ENCODE results near the gene TRA2A.
"Not testable (repeated sequence)": the region's sequence is repeated elsewhere in the genome, so short reads cannot be mapped to it uniquely, and the experiment has no call there.

The TRA2A gene

GRCh38 chr7:23494009-23494408 lies 37.8 kb downstream of the TRA2A start:
- DNase-seq (ENCODE audit: low spot score), result no peak

DNA sequence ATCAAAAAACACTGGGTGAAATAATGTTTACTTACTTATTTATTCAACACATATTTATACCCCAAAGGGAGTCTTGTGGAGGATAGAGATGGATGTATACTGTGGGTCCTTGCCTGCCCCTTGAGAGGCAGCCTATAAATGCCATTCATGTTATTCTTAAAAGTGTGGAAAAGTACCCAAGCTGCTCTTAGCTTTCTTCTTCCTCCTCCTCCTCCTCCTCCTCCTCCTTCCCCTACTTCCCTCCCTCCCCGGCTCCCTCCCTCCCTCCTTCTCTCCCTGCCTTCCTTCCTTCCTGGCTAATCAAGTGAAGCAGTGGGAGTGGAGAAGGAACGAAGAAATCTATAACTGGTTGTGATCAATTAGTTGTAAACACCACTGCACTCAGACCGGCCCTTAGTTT lies 40.3 kb downstream of the TRA2A start:
- DNase-seq (ENCODE audit: low spot score), result no peak

DNA sequence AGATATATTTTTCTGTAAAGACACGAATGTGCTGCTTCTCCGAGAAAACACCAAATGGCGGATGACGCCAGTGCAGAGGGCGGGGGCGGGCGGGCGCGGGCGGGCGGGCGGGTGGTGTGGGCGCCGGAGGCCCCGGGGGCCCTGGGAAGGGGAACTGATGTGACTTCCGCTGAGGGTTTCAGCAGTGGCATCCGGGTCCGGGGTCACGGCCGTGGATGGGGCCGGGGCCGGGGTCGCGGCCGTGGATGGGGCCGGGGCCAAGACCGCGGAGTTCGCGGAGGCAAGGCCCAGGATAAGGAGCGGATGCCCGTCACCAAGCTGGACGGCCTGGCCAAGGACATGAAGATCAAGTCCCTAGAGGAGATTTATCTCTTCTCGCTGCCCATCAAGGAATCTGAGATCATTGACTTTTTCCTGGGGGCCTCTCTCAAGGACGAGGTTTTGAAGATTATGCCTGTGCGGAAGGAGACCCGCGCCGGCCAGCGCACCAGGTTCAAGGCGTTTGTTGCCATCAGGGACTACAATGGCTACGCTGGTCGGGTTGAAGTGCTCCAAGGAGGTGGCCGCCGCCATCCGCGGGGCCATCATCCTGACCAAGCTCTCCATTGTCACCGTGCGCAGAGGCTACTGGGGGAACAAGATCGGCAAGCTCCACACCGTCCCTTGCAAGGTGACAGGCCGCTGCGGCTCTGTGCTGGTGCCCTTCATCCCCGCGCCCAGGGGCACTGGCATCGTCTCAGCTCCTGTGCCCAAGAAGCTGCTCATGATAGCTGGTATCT lies 41.2 kb downstream of the TRA2A start:
- peak; percentile 39 for DNase-seq (ENCODE audit: low spot score)

GRCh38 chr7:23488714-23489113 lies 43.1 kb downstream of the TRA2A start:
- not testable (repeated sequence) for DNase-seq (ENCODE audit: low spot score)

- no peak for DNase-seq (ENCODE audit: low spot score)
Observed at GRCh38 chr7:23487670-23488069, 44.1 kb downstream of the TRA2A start.

GRCh38 chr7:23486002-23486773 lies 45.6 kb downstream of the TRA2A start:
- no peak for DNase-seq (ENCODE audit: low spot score)

GRCh38 chr7:23482686-23483085 lies 49.1 kb downstream of the TRA2A start:
- DNase-seq (ENCODE audit: low spot score), result no peak

GRCh38 chr7:23477962-23478866 lies 53.6 kb downstream of the TRA2A start:
- DNase-seq (ENCODE audit: low spot score), result no peak

DNA sequence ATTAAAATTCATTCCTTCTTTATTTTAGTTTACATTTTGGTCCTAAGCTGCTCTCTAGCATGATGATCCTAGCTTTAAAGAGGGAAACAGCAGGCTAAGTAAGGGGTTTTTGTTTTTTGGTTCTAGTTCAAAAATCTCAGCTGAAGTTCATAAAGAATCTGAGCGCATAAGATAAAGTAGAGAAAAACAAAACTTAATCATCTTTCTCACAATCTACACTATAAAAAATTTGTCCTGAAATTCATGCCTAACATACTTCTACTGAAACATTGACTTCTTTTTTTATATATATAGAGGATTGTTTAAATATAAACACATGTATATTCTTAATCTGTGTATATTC lies 54.7 kb downstream of the TRA2A start:
- no peak for DNase-seq (ENCODE audit: low spot score)

GRCh38 chr7:23476286-23477156 lies 55.3 kb downstream of the TRA2A start:
- DNase-seq (ENCODE audit: low spot score), result no peak

DNA sequence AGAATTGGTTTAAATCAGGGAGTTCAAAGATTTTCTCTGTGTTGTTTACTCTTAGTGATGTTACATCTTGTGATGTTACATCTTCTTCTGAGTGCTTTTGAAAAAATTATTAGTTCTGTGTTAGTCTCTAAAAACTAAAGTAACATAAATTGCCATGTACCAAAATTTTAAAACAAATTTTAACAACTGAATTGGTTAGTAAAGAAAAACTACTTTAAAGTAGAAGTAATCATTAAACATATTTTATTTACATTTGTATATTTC lies 56.3 kb downstream of the TRA2A start:
- DNase-seq (ENCODE audit: low spot score), result no peak

- DNase-seq (ENCODE audit: low spot score), result no peak
Observed at GRCh38 chr7:23474829-23475575, 56.8 kb downstream of the TRA2A start.

DNA sequence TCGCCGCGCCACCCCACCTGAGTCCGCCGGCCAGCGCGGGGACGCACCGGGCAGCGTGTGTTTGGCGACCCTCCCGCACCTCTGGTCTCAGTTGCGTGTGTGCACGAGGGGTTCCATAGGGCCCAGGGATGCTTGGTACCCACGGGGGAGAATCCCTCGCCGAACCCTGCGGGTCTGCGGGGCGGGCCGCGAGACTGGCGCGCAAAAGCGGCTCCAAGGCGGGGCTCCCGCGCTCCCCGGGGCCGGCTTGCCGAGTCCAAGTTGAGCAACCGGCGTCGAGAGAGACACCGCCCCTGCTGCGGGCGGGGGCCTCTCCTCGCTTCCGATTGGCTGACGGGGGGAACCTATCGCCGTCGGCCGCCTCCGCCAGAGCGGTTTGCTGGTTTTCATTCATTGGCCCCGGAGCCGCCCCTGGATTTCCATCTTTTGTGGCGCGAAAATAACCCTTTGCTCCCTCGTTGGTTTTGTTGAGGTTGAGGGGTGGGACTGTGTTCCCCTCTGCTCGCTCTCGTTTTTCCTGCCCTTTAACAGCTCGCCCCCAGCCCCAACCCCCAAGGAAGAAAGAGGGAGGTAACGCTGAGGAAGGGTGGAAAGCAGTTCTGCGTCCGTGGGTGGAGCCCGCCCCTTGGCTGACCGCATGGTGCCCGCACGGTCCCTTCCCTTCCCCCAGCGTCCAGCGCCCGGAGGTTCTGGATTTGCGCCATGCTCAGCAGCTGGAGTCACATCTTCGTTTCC lies 57.5 kb downstream of the TRA2A start:
- DNase-seq (ENCODE audit: low spot score), result no peak

- DNase-seq (ENCODE audit: low spot score), result no peak
Observed at GRCh38 chr7:23473844-23474093, 58.0 kb downstream of the TRA2A start.

- DNase-seq (ENCODE audit: low spot score), result no peak
Observed at GRCh38 chr7:23472956-23473843, 58.6 kb downstream of the TRA2A start.

DNA sequence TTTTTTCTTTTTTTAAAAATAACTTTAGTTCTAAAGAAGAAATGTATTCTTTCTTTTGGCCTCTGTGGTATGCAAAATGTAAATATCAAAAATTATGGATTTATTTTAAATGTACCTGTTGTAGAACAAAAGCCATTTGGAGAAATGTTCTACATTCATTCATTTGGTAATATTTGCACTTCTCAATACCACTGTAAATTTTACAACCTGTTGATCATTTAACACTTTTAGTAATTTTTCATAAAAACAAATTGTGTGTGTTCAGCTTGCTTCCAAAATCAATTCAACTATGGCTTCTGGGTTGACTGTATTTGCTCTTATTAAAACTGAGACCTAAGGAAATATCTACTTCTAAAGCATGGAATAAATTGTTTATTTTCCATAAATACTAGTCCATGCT lies 59.2 kb downstream of the TRA2A start:
- DNase-seq (ENCODE audit: low spot score), result no peak

DNA sequence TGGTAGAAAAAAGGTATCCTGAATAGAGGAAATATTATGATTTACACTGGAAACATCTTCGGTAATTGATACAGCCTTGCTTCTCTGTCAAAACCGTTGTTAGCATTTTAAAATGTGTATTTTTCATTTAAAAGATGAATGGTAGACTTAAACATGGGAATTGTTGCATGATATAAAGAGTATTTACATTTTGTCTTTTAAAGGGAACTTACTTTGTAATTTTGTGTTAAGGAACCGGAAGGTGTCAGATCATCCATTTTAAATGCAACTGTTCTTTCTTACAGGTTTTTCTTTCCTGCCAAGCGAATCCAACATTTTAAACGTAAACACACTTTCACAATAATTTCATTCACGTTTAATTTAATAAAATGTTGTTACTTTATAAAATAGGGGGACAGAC lies 59.7 kb downstream of the TRA2A start:
- no peak for DNase-seq (ENCODE audit: low spot score)

DNA sequence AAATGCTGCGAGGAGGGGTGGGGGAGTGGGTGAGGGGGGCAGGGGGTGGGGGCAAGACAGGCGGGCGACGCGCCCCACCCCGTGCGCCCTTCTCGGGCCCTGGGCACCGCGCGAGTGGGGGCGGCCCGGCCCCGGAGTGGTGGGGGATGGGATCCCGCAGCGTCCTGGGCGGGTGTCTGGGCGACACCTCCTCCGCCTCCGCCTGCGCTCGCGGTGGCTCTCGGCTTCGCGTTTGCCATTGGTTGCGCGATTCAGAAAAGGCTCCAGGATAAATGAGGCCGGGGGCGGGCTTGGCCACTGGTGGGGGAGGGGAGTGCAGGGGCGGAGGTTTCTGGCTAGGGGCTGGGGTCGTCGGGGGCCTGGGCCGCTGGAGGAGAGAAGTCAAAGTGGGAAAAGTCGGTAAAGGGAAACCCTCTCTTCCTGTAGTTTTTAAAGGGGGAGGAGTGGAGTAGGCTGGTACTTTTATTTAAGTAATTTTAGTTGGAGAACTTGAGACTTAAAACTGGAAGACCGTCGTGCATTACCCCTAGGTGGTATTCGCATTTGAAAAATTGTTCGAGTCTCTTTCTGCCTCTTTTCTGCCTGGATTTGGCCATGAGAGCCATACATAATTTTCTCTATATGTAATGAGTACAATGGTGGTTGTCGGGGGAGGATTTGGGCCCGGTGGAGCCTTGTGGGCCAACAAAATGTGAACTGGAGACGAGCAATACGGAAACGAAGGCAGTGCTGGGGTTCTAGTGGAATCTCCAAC lies 60.5 kb downstream of the TRA2A start:
- no peak for DNase-seq (ENCODE audit: low spot score)

All from Ammon's horn (tissue), 1 donor.